B cell (primary cell): ENCODE measurements around the gene NMNAT3. TPM values are rescaled to one million over a fixed set of nuclear protein-coding genes. Genes with fewer than 3 reads are reported as not detected.

Experiments
- ATAC-seq: fragments of 200-7000 bp; cut with Tn5 transposase; one replicate; pipeline ENCODE4 v1.10.0; 2021; ENCODE audit warnings: low read depth, mild to moderate bottlenecking, moderate number of reproducible peaks, moderate library complexity
- CTCF ChIA-PET: fragments of 350-600 bp; sonication (Branson Sonifier 250); formaldehyde crosslinking; loops from one replicate; lab custom pipeline; 2021; ENCODE audit warnings: antibody characterized with exemption, inconsistent platforms; lab: Charles Lee
- POLR2A ChIA-PET: fragments of 350-600 bp; sonication (Branson Sonifier 250); formaldehyde crosslinking; loops from one replicate; lab custom pipeline; 2021; ENCODE audit warnings: antibody characterized with exemption; lab: Charles Lee
- DNase-seq: peaks from one replicate; pipeline ENCODE4 v3.0.0; 2013
- H2AFZ ChIP-seq: 2 replicates; pipeline ENCODE4 v1.6.1; 2012; ENCODE audit warnings: mild to moderate bottlenecking, low read depth, low read length; ENCODE audit not compliant: insufficient read depth, poor library complexity, severe bottlenecking
- H3K27ac ChIP-seq, 2 donors: 1 replicate in 1 of 2; 2 replicates in 1 of 2; pipeline ENCODE4 v1.5.1; 2012 to 2013; ENCODE audit warnings: low read length in 2 of 2, mild to moderate bottlenecking in 2 of 2, moderate library complexity in 1 of 2
- H3K27me3 ChIP-seq, 4 experiments: fragments of 200-600 bp in 1 of 4; sonication (generic) in 1 of 4; replicated peaks in 1 of 4; 1 replicate in 2 of 4; 2 replicates in 2 of 4; pipeline versions ENCODE4 v1.6.1 to v1.7.0; 2013 to 2016; ENCODE audit warnings: low read length in 3 of 4, mild to moderate bottlenecking in 2 of 4, mixed read lengths in 1 of 4, moderate library complexity in 1 of 4; ENCODE audit not compliant: insufficient read depth in 4 of 4, control insufficient read depth in 3 of 4; ENCODE audit errors: control extremely low read depth in 1 of 4
- H3K36me3 ChIP-seq, 2 experiments: replicated peaks in 1 of 2; 1 replicate in 1 of 2; 2 replicates in 1 of 2; pipeline versions ENCODE4 v1.6.1 to v1.7.1; 2013; ENCODE audit warnings: low read length in 1 of 2; ENCODE audit not compliant: insufficient read depth in 2 of 2, control insufficient read depth in 1 of 2; ENCODE audit errors: control extremely low read depth in 1 of 2, extremely low read depth in 1 of 2
- H3K4me1 ChIP-seq, 2 donors: fragments of 200-600 bp in 1 of 2; sonication (generic) in 1 of 2; 1 replicate in 1 of 2; 2 replicates in 1 of 2; pipeline versions ENCODE4 v1.5.1 to v1.6.1; 2013 to 2017; ENCODE audit warnings: low read length in 2 of 2; ENCODE audit not compliant: control insufficient read depth in 2 of 2, insufficient read depth in 2 of 2
- H3K4me2 ChIP-seq: replicated peaks from 2 replicates; pipeline ENCODE3; 2012; ENCODE audit warnings: mild to moderate bottlenecking, low read depth, low read length; ENCODE audit not compliant: poor library complexity, severe bottlenecking
- H3K4me3 ChIP-seq, 5 experiments: fragments of 200-600 bp in 1 of 5; sonication (generic) in 1 of 5; 1 replicate in 3 of 5; 2 replicates in 2 of 5; pipeline versions ENCODE4 v1.5.1 to v1.7.0; 2011 to 2016; ENCODE audit warnings: low read length in 4 of 5, mild to moderate bottlenecking in 4 of 5, low read depth in 2 of 5, control low read depth in 1 of 5, moderate library complexity in 1 of 5; ENCODE audit not compliant: insufficient read depth in 1 of 5; ENCODE audit errors: control extremely low read depth in 1 of 5, extremely low read depth in 1 of 5
- H3K79me2 ChIP-seq: fragments of 200-600 bp; sonication (generic); one replicate; pipeline ENCODE4 v1.6.0; 2016; ENCODE audit warnings: low read length; ENCODE audit not compliant: control insufficient read depth, insufficient read depth
- H3K9ac ChIP-seq: fragments of 200-600 bp; sonication (generic); 2 replicates; pipeline ENCODE4 v1.6.1; 2017; ENCODE audit warnings: mild to moderate bottlenecking, low read length, moderate library complexity
- H3K9me3 ChIP-seq, 3 donors: one replicate each; pipeline versions ENCODE4 v1.6.1 to v1.7.1; 2013; ENCODE audit warnings: low read length in 2 of 3; ENCODE audit not compliant: control insufficient read depth in 2 of 3, insufficient read depth in 1 of 3; ENCODE audit errors: control extremely low read depth in 1 of 3
- H4K20me1 ChIP-seq: 2 replicates; pipeline ENCODE4 v1.6.0; 2012; ENCODE audit warnings: mild to moderate bottlenecking, low read length; ENCODE audit not compliant: insufficient read depth, control insufficient read depth, poor library complexity, severe bottlenecking
- H3K27ac Mint-ChIP-seq: one replicate; pipeline ENCODE4 v1.8.0; 2021; ENCODE audit warnings: mixed read lengths
- H3K27me3 Mint-ChIP-seq: one replicate; pipeline ENCODE4 v1.8.0; 2021; ENCODE audit warnings: mixed read lengths
- H3K4me1 Mint-ChIP-seq: one replicate; pipeline ENCODE4 v1.8.0; 2021; ENCODE audit warnings: mixed read lengths
- H3K4me3 Mint-ChIP-seq: one replicate; pipeline ENCODE4 v1.8.0; 2021; ENCODE audit warnings: mixed read lengths
- H3K9me3 Mint-ChIP-seq: one replicate; pipeline ENCODE4 v1.8.0; 2022; ENCODE audit warnings: mixed read lengths; ENCODE audit not compliant: insufficient read depth
- EZH2 ChIP-seq: IDR thresholded peaks from 2 replicates; pipeline ENCODE4 v1.6.1; 2012; ENCODE audit warnings: borderline replicate concordance, low read depth, mild to moderate bottlenecking, moderate library complexity, low read length; ENCODE audit not compliant: insufficient read depth, poor library complexity, severe bottlenecking
- WGBS: methylation state at CpG from one replicate; pipeline ENCODE4 v1.1.5; 2013; ENCODE audit warnings: missing lambda C conversion rate; ENCODE audit not compliant: insufficient coverage; 5-methylcytosine and 5-hydroxymethylcytosine counted together
- intact Hi-C: fragments of 100-400 bp; cut with micrococcal nuclease; formaldehyde crosslinking; loops from one replicate; pipeline ENCODE4 v1.10.0; 2022
- polyA plus RNA-seq: library from polyadenylated mRNA; depleted of rRNA; stranded (reverse); fragments of >200 nt; gene quantifications from 2 replicates; pipeline ENCODE4 v1.2.3, GENCODE V29; 2012
- total RNA-seq, 2 donors: library from RNA; stranded (reverse); fragments of 120-200 nt in 1 of 2; gene quantifications; 1 replicate in 1 of 2; 2 replicates in 1 of 2; pipeline versions ENCODE4 v1.2.3 to v1.2.4, GENCODE V29; 2013 to 2022
- TF ChIP-seq, protein P1 (sequence below): fragments of 200-600 bp; IDR thresholded peaks from one replicate; pipeline ENCODE4 v1.8.0; 2022; ENCODE audit warnings: antibody characterized with exemption, mild to moderate bottlenecking

NMNAT3 gene
- total and polyA plus RNA-seq, 2 donors (not counting 1 experiment from before 2014, with no cell fraction given): 1.9 to 3.3 TPM

DNA sequence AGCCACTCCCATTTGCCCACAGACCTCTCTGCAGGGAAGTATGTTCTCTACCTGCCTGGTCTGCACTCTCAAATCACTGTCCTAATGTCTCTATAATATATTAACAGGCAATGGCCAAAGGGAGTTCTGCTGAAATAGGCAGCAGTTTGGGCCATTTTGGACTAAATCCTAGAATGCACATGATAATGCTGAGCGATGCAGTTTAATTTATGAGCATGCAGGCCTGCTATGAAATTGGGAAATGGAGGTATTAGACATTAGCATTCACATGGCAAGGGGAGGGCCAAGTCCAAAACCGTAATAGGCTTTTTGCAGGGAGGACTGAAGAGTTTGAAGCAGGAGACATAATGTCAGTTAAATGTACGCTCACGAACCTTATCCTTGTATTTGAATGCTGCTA, 31.3 kb downstream of the NMNAT3 start:
- intact Hi-C loops: no loop called here
- ChIA-PET CTCF (no interaction called here), POLR2A (no interaction called here)
- Histone ChIP-seq H3K36me3 (no peaks in the 10 kb centered on the region), H3K27me3 (no peaks in the 10 kb centered on the region), H3K9ac (no peak overlapping the region), H3K4me2 (no peak overlapping the region), H2AFZ (no peak overlapping the region), H4K20me1 (no peaks in the 10 kb centered on the region), H3K9me3 (no peaks in the 10 kb centered on the region), H3K79me2 (no peaks in the 10 kb centered on the region), H3K27ac (no peak overlapping the region), H3K4me1 (no peaks in the 10 kb centered on the region), H3K4me3 (no peak overlapping the region)
- no peak overlapping the region for H3K4me3 Mint-ChIP-seq
- no peak for TF ChIP-seq EZH2
- TF ChIP-seq, protein P1, sequence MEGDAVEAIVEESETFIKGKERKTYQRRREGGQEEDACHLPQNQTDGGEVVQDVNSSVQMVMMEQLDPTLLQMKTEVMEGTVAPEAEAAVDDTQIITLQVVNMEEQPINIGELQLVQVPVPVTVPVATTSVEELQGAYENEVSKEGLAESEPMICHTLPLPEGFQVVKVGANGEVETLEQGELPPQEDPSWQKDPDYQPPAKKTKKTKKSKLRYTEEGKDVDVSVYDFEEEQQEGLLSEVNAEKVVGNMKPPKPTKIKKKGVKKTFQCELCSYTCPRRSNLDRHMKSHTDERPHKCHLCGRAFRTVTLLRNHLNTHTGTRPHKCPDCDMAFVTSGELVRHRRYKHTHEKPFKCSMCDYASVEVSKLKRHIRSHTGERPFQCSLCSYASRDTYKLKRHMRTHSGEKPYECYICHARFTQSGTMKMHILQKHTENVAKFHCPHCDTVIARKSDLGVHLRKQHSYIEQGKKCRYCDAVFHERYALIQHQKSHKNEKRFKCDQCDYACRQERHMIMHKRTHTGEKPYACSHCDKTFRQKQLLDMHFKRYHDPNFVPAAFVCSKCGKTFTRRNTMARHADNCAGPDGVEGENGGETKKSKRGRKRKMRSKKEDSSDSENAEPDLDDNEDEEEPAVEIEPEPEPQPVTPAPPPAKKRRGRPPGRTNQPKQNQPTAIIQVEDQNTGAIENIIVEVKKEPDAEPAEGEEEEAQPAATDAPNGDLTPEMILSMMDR: no peak
- H3K9me3 Mint-ChIP-seq: peaks cover 2% of the 10 kb centered on the region
- no peak overlapping the region for H3K27ac Mint-ChIP-seq
- DNase-seq (no peak), ATAC-seq (no peak)
- H3K4me1 Mint-ChIP-seq: no peaks in the 10 kb centered on the region
- H3K27me3 Mint-ChIP-seq: no peaks in the 10 kb centered on the region
- 100% methylated on average over 4 of the region's 4 CpGs for WGBS

DNA sequence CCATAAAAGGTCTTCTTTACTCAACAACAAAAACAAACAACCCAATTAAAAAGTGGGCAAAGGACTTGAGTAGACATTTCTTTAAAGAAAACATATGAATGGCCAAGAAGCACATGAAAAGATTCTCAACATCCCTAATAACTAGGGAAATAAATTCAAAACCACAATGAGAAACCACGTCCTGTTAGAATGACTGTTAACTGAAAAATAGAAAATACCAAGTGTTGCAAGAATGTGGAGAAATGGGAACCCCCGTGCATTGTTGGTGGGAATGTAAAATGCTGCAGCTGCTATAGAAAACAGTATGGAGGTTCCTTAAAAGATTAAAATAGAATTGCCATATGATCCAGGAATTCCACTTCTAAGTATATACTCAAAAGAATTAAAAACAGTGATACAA, 34.8 kb downstream of the NMNAT3 start:
- no peaks in the 10 kb centered on the region for H3K27me3 ChIP-seq
- H3K4me1 Mint-ChIP-seq: no peaks in the 10 kb centered on the region
- DNase-seq (no peak), ATAC-seq (no peak)
- no peak overlapping the region for H3K4me3 Mint-ChIP-seq
- H3K4me3 ChIP-seq: no peak overlapping the region
- no peak for TF ChIP-seq EZH2
- TF ChIP-seq, protein P1: no peak
- no peak overlapping the region for H2AFZ ChIP-seq
- no peaks in the 10 kb centered on the region for H3K79me2 ChIP-seq
- no peak overlapping the region for H3K4me2 ChIP-seq
- H3K27ac Mint-ChIP-seq: no peak overlapping the region
- ChIA-PET CTCF (no interaction called here), POLR2A (no interaction called here)
- intact Hi-C loops: no loop called here
- no peaks in the 10 kb centered on the region for H3K36me3 ChIP-seq
- no peaks in the 10 kb centered on the region for H3K9me3 ChIP-seq
- H4K20me1 ChIP-seq: no peaks in the 10 kb centered on the region
- H3K27ac ChIP-seq: no peak overlapping the region
- no peaks in the 10 kb centered on the region for H3K27me3 Mint-ChIP-seq
- H3K9ac ChIP-seq: no peak overlapping the region
- H3K9me3 Mint-ChIP-seq: peaks cover 2% of the 10 kb centered on the region
- H3K4me1 ChIP-seq: no peaks in the 10 kb centered on the region
- no CpG with 5 or more reads among the region's 2 CpGs for WGBS
